Stimulated activated CD8-positive, alpha-beta memory T cell treated with anti-CD3 and anti-CD28 coated beads, Interleukin-15, amount 100 ng/mL, for 48 hours (primary cell): ENCODE data around the gene RPL39L.
"Not testable (repeated sequence)": the region's sequence is repeated elsewhere in the genome, so short reads cannot be mapped to it uniquely, and the experiment has no call there.

Experiments
- DNase-seq, 2 donors: peaks; one replicate each; pipeline ENCODE4 v3.0.0-alpha.2; 2020; ENCODE audit warnings: low read depth in 2 of 2

The RPL39L gene

DNA sequence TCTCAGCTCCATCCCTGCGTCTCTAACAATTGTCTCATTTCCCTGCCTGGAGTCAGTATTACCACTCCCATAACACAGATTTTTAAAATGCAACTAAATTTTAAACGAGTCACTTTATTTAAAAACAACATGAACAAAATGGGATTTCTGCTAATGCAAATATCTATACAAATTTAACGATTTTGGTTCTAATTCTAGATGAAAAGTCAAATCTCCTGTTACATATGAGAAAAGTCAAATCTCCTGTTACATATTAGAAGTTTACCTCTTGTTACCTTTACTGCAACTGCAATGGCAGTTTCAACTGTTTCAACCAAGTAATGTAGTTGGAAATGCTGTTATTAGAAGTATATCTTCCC, 578 bp upstream of the RPL39L start:
- DNase-seq = no peak

DNA sequence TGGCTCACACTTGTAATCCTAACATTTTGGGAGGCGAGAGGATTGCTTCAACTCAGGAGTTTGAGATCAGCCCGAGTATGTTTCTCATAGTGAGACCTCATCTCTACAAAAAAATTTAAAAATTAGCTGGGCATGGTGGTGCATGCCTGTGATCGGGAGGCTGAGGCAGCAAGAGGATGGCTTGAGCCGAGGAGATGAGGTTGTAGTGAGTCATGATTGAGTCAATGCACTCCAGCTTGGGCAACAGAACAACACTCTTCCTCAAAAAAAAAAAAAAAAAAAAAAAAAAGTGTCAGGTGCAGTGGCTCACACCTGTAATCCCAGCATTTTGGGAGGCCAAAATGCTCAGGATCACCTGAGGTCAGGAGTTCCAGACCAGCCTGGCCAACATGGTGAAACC, 2.4 kb downstream of the RPL39L start:
- DNase-seq = no peak

DNA sequence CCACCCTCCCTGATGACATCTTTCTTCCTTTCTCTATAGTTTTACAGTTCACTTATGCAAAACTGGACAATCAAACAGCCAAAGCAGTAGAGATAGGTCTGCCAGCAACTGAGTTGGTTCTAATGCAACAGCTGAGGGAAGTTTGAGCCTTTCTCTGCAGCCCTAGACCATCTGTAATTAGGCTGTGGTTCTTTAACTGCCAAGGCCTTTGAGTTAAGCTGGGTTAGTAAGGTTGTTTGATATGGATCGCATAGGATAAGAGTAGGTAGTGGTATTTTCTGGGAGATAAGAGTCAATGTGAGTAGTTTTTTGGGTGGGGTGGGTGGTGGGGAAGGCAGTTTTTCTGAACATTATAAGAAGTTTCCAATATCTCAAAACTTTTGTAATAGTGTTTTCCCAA, 3.0 kb downstream of the RPL39L start:
- DNase-seq = no peak

DNA sequence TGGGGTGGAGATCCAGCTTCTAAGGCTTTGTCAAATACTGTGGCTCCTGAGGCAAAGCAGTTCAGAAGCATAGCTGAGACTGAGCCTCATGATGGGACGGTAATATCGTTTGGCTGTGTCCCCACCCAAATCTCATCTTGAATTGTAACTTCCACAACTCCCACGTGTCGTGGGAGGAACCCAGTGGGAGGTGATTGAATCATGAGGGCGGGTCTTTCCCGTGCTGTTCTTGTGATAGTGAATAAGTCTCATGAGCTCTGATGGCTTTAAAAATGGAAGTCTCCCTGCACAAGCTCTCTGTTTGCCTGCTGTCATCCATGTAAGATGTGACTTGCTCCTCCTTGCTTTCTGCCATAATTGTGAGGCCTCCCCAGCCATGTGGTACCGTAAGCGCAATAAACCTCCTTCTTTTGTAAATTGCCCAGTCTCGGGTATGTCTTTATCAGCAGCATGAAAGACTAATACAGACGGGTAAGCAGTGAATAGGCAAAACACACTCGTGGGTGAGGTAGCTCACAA, 4.1 kb downstream of the RPL39L start:
- DNase-seq = not testable (repeated sequence)

DNA sequence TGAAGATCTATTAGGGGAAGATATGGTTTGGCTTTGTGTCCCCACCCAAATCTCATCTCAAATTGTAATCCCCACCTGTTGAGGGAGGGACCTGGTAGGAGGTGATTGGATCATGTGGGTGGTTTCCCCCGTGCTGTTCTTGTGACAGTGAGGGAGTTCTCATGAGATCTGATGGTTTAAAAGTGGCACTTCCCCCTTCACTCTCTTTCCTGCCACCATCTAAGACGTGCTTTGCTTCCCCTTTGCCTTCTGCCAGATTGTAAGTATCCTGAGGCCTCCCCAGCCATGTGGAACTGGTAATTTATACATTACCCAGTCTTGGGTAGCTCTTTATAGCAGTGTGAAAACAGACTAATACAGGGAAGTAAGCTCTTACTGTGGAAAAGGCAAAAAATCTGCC, 6.1 kb downstream of the RPL39L start:
- DNase-seq = not testable (repeated sequence)

DNA sequence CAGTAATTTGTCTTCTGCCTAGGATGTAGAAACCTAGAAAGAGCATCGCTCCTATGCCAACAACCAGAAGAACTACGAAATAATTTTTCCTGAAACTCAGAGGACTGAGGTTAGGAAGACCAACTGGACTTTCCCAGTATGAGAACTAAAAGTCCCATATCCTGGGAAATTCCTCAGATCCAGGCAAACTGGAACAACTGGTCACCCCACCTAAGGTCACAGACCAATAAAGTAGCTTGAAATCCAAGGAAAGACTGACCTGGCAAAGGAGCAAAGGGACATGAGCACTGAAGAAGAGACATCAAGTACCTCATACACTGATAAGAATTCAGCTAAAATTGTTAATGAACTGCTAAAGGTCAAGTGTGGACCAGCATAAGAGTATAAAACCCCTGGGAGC, 6.6 kb downstream of the RPL39L start:
- DNase-seq = no peak

DNA sequence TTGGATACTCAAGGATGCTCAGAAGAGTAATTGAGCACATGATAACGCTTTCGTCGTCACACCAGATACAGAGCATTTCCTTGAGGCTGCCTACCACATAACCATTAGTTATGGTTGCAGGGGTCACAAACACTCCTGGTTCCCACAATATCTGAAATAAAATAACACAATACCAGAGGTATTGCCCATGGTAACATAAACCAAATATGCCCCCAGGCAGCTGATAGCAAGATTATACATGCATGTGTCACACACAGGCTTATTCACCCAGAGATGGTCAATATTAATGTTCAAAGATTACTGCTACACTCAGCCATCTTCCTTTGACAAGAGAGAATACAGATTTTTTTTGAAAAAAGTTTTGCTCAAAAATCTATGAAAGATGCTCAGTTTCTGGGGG, 7.3 kb downstream of the RPL39L start:
- DNase-seq = no peak

DNA sequence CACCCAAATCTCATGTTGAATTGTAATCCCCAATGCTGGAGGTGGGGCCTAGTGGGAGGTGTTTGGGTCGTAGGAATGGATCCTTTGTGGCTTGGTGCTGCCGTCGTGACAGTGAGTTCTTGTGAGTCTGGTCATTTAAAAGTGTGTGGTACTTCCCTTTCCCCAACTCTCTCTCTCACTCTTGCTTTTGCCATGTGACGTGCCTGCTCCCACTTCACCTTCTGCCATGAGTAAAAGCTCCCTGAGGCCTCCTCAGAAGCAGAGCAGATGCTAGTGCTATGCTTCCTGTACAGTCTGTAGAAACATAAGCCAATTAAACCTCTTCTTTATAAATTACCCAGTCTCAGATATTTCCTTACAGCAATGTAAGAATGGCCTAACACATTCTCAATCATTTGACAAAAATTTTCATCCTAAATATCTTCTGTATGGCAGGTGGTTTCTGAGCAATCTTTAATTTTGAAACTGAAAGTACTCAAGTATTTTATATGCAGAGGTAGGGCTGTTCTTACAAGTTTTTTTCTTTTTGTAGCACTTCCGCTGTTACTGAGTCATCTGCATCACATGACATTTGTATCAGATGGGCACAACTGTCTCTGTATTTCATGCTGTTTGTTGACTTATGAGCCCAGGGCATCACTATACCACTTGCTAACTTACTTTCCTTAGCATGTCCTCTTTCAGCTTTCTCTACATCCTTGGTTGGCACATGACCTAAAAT, 8.8 kb downstream of the RPL39L start:
- no peak for DNase-seq

DNA sequence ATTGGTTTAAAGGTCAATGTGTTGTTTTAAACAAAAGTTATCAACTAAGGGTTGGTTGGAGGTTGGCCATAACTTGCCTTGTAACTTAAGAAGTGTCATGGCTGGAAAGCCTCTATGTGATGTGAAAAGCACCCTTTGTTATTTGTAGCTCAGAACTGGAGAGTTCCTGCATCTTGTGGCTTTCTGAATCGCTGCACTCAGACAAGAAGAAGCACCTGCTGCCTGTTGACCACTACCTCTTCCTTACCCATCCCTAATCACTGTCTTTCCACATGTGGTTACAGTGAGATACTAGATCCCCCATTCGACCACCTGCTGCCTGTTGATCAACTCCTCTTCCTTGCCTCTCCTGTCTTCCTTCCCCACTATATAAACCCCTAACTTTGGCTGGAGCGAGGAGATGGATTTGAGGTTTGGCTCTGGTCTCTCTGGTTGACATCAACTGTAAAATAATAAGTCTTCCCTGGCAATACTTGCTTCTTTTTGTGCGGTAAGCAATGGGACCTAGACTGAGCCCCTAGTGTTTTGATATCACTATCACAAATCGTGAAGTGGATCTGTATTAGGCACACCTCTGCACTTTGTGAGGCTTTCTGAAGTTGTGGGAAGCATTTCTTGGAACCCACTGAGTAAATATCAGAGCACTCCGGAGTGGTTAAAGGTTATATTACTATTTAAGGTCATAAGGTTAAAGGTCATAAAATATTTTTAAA, 13.8 kb downstream of the RPL39L start:
- DNase-seq = no peak

DNA sequence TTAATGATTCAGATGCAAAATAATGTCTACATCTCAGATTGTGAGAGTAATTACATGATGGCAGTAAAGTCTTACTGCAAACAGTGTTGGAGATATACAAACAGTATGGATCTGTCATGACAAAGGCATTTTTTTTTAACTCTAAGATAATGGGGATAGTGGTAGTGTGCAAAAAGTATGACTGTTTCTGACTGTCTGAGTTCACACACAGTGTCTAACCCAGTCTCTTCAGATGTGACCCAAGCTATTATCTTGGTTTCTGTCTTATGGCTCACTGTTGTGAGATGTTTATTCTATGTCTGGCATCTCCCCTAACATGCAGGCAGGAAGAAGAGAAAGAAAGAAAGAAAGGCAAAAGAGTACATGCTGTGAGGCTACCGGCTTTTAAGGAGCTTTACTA, 17.0 kb downstream of the RPL39L start:
- no peak for DNase-seq

DNA sequence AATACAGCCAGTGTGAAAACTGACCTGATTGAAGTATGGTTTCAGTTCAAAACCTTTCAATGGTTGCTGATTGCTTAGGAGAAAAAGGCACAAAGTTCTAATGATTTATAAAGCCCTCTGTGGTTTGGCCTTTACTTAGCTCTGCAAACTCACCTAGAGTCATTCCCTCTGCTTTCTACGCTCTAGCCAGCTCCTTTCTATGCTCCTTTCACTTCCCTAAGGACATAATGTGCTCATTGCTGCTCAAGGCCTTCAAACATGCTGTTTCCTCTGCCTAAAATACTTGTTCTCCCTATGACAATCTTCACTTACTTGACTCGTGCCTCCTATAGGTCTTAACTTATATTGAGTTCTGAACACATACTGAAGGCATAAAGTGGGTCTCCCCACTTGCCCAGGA, 19.0 kb downstream of the RPL39L start:
- DNase-seq = no peak

DNA sequence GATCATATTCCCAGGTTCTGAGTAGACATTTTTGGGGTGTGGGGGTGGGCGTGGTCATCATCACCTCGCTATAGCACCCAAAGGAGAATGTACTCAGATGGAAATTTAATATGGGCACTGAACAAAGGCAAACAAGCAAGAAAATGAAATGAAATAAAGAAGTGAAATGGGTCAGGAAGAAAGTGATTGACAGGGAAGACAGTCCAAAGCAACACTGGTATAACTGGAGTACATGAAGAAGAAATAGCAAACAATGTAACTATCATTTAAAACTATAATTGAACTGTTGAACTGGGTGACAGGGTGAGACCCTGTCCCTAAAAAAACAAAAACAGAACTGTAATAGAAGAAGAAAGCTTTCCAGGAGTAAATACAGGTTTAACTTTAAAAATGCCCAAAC, 24.8 kb downstream of the RPL39L start:
- no peak for DNase-seq

DNA sequence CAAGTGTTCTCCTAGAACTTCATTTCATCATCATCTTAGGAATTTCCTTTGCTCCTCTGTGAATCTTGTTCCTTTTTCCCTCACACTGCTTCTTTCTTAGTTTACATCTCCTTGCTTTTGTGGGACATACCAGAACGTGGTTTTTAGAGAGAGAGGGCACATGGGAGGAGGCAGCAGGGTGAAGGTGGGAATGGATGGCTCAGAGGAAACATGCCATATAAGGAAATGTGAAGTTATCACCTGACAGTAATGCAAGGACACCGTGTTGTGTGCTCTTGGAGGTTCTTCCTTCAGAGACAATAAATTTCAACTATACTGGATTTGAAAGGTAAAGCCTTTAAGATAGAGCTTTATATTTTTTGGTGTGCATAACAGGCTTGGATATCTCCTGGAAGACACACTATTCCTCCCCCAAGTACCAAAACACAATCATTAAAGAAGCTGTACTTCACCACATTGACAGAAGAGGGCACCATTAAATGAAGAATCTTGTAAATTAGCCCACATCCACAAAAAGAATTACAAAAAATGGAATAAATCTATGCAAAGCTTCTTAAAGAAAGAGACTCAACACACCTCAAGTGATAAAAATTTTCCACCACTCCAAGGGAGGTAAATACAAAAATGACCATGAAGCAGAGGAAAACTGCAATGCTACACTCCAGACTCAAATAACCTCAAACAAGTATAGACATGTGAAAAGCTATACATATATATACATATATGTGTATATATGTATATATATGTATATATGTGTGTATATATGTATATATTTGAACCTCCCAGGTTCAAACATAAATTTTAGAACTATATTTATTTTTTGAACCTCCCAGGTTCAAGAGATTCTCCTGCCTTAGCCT, 26.1 kb downstream of the RPL39L start:
- no peak for DNase-seq

DNA sequence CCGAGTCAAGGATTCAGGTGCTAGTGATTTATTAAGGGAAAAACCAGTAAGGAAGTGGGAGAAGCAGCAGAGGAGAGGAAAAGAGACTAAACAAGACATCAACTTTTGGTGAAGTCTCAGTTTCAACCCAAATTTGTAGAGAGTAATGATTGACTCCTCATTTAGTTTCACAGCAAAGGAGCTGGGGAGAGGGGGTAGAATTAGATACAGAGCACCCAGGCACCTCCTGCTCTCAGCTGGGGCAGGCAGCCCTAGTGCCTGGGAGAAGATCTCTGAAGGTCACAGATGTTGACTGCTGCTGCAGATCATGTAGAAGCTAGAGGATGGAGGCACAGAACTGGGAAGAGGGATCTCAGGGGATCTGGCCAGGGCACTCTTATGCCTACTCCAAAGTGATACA, 29.1 kb downstream of the RPL39L start:
- DNase-seq = no peak

DNA sequence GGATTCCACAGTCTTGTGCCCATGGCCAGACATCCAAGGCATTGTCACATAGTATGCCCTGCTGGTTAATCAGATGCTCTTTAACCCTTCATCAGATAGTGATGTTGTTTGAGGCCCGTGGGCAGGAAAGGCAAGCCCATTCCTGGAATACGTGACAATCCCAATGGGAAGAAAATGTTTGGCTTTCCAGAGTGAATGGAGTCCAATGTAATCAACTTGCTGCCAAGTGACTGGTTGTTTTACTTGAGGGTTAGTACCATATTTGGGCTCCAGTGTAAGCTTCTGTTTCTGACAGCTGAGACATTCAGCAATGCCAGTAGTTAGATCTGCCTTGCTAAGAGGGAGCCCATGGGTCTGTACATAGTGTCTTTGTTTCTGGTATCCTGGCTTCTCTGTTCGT, 31.3 kb downstream of the RPL39L start:
- no peak for DNase-seq

DNA sequence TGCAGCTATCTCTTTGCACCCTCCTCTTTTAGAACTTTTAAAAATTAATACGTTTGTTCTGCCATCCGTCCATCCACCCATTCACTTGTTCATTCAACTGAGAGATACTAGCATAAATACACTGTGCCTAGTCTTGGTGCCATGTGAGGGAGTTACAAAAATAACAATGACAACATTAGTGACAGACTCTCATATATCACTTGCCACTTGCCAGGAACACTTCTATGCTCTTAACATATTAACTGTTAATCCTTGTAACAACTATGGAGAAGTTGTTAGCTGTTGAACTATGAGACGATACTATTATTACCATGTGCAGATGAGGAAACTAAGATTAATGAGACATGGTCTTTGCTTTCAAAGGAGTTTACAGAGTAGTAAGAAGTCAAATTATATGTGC, 33.6 kb downstream of the RPL39L start:
- no peak for DNase-seq

DNA sequence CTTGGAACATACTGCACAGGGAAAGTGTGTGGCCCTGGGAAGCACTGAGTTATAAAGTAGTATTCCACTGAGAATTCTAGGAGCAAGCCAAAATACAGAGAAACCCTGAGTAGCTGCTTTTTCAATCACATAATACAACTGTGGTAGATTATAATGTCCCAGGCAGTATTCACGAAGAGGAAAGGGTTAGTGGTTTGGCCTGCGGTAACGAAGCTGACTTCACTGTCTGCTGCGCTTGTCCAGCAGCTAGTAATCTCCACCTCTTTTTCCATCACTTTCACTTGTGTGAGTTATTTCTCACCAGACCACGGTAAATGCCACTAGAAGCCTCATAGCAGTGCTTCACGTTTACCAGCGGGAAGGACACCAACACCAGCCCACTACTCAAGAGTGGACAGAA, 34.4 kb downstream of the RPL39L start:
- peak in 1 of 2 donors; percentile 24 for DNase-seq

DNA sequence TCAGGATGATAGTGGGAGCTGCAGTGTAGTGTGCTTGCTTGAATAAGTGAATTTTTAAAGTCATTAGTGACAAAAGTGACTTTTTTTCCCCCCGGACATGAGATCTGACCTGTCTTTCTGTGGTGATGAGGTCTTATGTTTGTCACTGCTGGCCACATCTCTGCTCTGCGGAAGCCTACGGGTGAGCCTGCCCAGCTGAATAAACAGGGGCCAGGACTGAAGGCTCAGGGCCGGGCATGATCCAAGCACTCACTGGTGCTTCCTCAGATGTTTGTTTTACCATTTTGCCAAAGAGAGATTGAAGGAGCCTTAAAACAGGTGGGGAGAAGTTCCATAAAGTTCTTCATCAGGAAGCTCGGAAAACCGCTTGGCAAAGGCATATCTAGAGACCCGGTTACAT, 35.0 kb downstream of the RPL39L start:
- no peak for DNase-seq

DNA sequence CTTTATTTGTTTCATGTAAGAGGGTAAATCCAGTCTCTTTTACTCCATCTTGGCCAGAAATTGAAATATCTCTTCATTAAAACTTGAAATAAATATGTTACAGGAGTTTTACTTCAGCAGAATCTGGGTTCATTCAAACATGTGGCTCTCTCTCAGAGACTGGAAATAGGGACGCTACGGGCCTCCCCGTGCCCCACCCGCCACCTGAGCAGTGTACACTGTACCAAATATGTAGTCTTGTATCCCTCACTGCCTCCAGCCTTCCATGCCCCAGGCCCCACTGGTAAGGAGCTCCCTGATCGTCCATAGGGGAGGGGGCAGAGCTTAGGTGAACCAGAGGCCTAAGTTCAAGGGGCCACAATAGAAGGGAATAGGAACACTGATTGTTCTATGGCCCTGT, 36.0 kb downstream of the RPL39L start:
- no peak for DNase-seq

DNA sequence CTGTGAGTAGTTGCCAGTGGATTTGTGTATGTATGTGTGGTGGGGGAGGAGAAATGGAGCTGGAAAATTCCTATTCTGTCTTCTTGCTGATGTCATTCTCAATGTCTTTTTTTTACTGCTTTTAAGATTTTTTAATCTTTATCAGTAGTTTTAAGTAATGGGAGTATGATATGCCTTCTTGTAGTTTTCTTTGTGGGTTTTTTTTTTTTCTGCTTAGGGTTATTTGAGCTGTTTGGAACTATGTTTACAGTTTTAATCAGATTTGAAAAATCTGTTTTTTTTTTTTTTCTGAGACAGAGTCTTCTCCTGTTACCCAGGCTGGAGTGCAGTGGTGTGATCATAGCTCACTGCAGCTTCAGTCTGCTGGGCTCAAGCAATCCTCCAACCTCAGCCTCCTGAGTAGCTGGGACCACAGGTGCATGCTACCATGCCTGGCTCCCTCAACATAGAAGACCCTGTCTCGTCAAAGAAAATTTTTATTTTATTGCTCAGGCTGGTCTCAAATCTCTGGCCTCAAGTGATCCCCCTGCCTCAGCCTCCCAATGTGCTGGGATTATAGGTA, 37.1 kb downstream of the RPL39L start:
- no peak for DNase-seq

DNA sequence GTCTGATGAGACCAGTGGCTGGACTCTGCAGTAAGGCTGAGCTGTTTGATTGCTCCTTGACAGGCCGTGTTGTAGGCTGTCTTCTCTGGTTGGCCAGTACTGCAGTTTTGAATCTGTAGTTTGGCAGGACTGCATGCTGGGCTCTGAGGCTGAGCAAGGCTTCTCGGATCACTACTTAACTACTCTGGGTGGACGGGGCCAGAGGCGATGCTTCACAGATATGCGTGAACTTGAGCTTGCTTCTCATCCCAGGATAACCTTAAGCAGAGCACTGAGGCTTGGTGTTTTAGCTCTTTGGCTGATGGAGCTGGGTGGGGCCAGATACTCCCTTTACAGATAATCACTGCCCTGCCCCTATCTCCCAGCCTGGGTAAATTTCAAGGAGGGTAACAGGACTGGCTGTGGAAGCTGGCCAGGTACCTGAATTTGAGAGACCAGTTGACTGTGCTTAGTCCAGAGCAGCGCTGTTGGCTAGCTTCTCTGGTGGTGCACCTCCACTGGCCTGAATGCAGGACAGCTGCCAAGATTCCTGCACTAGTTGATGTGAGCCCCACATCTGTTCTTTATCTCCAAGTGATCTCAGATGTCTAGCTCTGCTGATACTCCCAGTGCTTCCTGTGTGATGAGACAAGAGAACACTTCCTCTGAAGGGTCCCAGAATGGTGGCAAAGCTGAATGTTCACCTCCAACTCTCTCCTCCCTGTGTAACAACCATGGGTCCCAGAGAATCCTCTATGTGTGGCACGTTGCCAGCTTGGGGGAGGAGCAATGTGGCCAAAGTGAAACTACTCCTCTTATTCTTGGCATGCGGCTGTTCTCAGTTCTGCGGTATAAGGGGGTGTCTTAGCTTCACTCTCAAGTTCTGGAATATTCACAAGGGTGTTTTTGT, 37.9 kb downstream of the RPL39L start:
- peak in 1 of 2 donors; percentile 8 for DNase-seq
